Amniotic epithelial cell (primary cell): ENCODE data around the gene TTF1.
"Not testable (repeated sequence)": the region's sequence is repeated elsewhere in the genome, so short reads cannot be mapped to it uniquely, and the experiment has no call there.

Source experiments
- DNase-seq: peaks from one replicate; pipeline ENCODE4 v3.0.0-alpha.2; 2010; ENCODE audit warnings: low read depth

Gene TTF1

DNA sequence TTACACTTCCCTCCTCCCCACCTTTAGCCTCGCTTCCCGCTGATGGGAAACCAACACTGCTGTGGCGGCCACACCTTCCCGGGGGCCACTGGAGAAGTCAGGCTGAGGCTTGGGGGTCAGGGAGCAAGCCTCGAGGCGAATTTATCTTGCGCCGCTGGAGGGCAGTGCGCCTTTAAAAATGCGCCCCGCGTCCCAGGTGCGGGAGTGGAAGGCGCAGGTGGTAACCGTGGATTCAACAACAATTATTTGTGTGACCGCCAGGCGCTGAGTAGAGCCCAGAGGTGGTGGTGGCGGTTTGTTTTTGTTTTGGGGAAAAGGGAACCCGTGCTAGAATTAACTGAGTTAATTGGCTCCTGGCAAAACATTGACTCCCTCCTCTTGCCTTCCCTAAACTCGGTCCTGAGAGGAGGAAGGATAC is 4.5 kb upstream of the TTF1 start:
- peak; percentile 21 for DNase-seq

GRCh38 chr9:132410642-132411041 is 4.0 kb upstream of the TTF1 start:
- DNase-seq, result no peak

DNA sequence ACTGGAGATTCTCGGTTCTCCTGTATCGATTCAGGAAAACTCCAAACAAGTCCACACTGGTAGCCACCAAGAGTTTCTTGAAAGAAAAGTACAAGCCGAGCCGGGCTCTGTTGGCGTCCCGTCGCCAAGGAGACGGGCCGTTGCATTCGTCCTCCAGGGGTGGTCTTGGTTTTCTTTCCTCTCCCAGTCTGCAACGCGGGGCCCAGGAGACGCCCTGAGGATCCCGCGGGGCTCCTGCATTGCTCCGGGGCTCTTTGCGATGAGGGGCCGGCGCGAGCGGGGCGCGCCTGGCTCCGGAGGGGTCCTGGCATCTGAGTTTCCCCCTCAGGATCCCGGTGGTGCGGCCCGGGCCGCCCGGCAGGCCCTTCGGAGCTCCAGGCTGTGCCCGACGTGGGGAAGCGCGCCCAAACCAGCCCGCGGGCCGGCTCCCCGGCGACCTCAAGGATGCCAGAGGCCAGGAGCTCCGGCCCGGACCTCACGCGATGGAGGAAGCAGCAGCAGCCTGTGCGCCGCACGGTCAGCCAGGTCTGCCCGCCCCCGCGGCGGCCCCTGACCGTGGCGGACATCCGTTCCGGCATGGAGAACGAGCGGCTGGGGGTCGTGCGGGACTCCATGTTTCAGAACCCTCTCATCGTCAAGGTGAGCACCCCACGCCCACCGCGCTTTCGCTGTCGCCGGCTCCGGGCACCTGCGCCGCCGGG is 3.3 kb upstream of the TTF1 start, which contains the start of gene CFAP77:
Gene CFAP77, plus strand, starts transcription at position 384 of the 701 bp plus-strand sequence. Its CDS starts 61 bp downstream, at position 445.
- DNase-seq, result peak; percentile 41

DNA sequence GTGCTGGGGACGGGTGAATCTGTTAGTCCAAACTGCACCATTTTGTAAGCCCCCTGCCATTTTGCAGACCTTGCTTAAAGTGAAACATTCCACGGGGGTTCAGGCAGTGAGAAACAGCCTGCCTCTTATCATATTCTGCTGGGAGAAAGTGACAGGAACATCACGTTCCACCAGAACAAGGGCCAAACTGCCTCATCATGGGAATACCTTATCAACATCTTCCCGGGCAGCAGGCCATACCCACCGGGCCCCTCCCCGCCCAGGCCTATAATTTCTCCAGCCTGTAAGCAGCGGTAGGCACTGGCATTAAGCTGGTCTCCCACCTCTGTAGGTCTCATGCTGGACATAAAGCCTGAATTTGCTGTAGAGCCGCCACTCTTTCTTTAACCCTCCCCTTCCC is 1.9 kb upstream of the TTF1 start:
- no peak for DNase-seq

DNA sequence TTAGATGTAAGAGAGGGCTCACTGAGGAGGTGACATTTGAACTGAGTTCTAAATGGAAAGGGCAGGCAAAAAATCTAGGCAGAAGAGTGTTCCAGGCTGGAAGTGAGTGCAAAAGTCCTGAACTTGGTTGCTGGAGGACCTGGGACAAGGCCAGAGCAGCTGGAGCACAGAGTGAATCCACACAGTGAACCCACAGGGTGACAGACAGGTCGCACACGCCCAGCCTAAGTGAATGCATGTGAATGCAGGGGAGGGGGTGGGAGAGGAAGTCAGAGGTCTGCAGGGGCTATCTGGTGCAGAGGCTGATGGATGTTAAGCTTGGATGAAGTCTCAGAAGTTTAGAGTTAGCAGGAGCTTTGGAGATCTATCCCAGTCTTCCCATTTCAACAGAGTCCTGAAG is 556 bp upstream of the TTF1 start:
- DNase-seq, result no peak

- DNase-seq, result no peak
Observed at GRCh38 chr9:132404228-132404881, 2.3 kb downstream of the TTF1 start.

- DNase-seq, result no peak
Observed at GRCh38 chr9:132401824-132402223, 4.8 kb downstream of the TTF1 start.

DNA sequence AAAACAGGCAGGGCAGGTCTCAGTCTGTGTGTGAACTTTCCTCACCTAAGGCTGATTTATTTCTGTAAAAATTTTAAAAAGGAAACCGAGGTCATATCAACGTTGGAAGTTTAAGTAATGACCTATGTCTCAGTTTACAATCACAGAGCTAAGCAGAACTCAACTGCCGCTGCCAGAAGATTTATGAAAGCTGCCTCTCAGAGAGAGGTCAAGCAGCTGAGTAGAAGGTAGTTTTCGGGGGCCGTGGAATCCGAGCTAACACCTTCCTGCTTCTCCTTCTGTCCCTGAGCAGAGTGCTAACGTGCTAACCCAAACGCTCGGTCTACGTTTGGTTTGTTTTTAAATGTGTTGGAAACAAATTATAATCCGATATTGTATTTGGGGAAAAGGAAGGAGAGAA is 11.1 kb downstream of the TTF1 start:
- no peak for DNase-seq

DNA sequence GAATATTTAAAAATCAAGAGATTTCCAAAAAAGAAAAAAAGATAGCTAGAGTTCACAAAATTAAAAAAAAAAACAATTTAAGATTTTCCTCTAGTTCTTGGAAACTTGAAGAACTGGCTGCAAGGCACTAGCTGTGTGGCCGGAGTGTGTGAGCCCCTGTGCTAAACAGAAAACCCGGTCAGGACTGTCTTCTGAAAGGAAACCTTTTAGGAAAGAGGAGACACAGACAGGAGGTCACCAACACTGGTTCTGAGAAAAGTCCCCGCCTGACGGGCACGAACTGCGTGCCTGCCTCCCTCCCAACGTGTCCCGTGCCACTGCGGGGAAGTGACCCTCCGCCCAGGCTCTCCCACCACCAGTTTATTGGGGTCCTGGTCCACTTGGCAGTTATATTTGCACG is 15.2 kb downstream of the TTF1 start:
- DNase-seq, result no peak

DNA sequence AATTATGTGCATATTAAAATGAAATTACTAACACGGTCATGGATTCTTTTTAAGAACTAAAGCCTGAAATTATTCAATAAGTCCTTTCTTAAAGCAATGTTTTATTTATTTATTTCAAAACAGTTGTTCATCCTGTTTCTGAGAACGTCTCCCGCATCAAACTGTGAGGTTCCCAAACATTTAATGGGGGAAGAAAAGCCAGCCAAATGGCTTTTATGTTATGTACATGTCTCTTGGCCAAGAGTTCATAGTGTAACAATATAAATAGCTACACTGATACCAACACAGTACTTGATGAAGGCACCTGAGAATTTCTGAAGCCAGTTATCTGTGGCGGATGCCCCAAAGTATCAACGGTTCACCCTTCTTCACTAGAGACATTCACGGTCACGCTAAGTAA is 15.7 kb downstream of the TTF1 start:
- no peak for DNase-seq

- DNase-seq, result no peak
Observed at GRCh38 chr9:132387133-132387532, 19.5 kb downstream of the TTF1 start.

- no peak for DNase-seq
Observed at GRCh38 chr9:132384376-132384775, 22.3 kb downstream of the TTF1 start.

- DNase-seq, result no peak
Observed at GRCh38 chr9:132383462-132383883, 23.2 kb downstream of the TTF1 start.

- DNase-seq, result no peak
Observed at GRCh38 chr9:132381966-132382541, 24.6 kb downstream of the TTF1 start.

GRCh38 chr9:132378416-132378815 is 28.2 kb downstream of the TTF1 start:
- DNase-seq, result not testable (repeated sequence)

- DNase-seq, result not testable (repeated sequence)
Observed at GRCh38 chr9:132377769-132378168, 28.9 kb downstream of the TTF1 start.

DNA sequence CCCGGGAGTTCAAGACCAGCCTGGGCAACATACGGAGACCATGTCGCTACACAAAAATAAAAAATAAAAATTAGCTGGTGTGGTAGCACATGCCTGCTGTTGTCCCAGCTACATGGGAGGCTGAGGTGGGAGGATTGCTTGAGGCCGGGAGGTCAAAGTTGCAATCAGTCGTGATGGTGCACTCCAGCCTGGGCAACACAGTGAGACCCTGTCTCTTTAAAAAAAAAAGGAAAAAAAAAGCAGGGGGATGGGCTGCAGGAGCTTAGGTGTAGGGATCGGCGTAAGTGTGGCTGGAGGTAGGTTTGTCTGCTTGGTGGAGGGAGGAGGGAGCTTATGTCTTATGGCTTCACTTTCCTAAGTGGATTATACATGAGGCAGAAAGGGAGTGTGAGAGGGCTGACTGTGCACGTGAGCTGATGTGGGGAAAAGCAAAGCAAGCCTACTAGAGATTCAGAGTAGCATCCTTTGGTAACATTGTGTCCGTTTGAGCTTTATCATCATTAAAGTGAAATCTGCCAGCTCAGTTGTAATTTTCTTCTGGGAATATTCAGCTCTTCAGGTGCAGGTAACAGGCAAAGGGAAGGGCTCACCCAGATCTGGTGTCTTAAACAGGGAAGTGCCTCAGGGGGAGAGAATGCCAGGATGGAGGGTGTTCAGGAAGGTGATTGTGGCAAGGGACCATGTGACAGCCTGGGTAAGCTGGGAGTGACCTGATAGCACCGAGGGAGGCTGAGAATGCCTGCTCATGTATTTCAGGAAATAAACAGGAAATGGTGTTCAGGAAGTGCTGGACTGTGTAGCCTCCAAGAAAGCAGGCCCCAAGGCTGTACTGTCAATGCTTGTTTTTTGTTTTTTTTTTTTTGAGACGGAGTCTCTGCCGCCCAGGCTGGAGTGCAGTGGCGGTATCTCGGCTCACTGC is 34.2 kb downstream of the TTF1 start:
- peak; percentile 13 for DNase-seq

DNA sequence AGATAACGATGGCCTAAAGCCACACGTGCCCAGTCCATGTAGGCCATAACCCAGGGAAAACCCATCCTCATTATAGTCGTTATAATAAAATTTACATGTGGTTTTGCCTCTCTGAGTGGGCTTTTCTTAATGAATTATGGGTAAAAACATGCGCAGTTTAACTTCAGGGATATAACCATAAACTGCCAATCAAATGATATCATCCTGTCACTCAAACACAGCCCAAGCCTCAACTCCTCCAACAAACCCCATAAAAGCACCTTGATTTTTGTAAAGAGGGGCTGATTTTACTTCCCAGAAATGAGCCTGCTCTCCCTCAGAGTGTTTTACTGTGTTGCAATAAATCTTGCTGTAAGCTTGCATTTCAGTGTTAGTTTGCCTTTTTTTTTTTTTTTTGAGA is 36.0 kb downstream of the TTF1 start:
- no peak for DNase-seq

GRCh38 chr9:132369421-132369820 is 37.2 kb downstream of the TTF1 start:
- DNase-seq, result no peak

GRCh38 chr9:132367613-132368313 is 38.9 kb downstream of the TTF1 start:
- DNase-seq, result peak; percentile 14

DNA sequence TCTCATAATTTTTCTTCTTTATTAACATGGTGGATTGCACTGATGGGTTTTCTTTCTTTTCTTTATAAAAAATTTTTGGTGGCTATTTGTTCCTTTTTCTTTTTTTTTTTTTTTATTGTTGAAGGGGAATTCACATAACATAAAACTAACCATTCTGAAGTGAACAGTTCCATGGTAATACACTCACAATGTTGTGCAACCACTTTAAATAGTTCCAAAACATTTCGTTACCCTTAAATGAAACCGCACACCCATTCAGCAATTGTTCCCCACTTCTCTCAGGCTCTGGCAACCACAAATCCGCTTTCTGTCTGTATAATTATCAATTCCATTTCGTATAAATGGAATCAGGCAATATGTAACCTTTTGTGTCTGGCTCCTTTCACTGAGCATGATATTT is 40.2 kb downstream of the TTF1 start:
- no peak for DNase-seq

DNA sequence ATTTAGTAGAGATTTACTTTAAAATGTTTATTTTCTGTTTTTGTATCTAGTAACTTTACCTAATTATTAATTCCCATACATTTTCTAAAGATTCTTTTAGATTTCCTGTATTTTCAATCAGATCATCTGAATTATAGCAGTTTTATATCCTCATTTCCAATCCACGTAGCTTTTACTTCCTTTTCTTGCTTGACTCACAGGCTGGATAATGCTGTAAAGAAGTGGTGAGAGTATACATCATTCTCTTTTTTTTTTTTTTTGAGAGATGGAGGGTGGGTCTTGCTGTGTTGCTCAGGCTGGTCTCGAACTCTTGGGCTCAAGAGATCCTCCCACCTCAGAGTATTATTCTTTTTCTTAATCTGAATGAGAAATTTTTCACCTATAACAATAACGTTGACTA is 40.7 kb downstream of the TTF1 start:
- DNase-seq, result no peak
